GM12878 (cell line): ENCODE results near the gene ETV7. TPM values are rescaled to one million over a fixed set of nuclear protein-coding genes. Genes with fewer than 3 reads are reported as not detected.

ENCODE experiments used
- ATAC-seq: fragments of 200-7000 bp; cut with Tn5 transposase; 3 replicates; pipeline ENCODE4 v1.9.1; 2020; ENCODE audit warnings: mild to moderate bottlenecking, moderate library complexity
- BruUV-seq: library from RNA; stranded (reverse); fragments of 400-500 nt; replicated peaks from 2 replicates; lab custom pipeline; 2021; lab: Mats Ljungman, UMichigan
- CTCF ChIA-PET: fragments of 300-600 bp; sonication (Branson Sonifier 250); formaldehyde crosslinking; extraction: SDS; loops from one replicate; lab custom pipeline; 2021; ENCODE audit warnings: inconsistent platforms; lab: Yijun Ruan, JAX
- POLR2A ChIA-PET: fragments of 350-600 bp; formaldehyde crosslinking; extraction: SDS; loops from one replicate; lab custom pipeline; 2021; ENCODE audit warnings: inconsistent platforms; lab: Charles Lee
- RAD21 ChIA-PET: fragments of 300-600 bp; sonication (Branson Sonifier 250); formaldehyde crosslinking; loops from one replicate; lab custom pipeline; 2023; ENCODE audit warnings: antibody characterized with exemption; ENCODE audit not compliant: unreplicated experiment; lab: Charles Lee
- SMC1A ChIA-PET: fragments of 300-600 bp; sonication (Branson Sonifier 250); formaldehyde crosslinking; loops from one replicate; lab custom pipeline; 2023; ENCODE audit not compliant: unreplicated experiment, uncharacterized antibody; lab: Charles Lee
- DNase-seq: peaks from one replicate; pipeline ENCODE4 v3.0.0-alpha.2; 2011; ENCODE audit warnings: low read depth, low spot score
- FAIRE-seq: peaks from 3 replicates; lab custom pipeline; 2011; peaks lifted over from hg19 to GRCh38; lab: Jason Lieb, UNC
- H2AFZ ChIP-seq: 2 replicates; pipeline ENCODE4 v1.6.0; 2011; ENCODE audit warnings: low read depth, low read length, control low read depth; ENCODE audit not compliant: control insufficient read depth
- H3K27ac ChIP-seq: 2 replicates; pipeline ENCODE4 v1.5.1; 2011; ENCODE audit warnings: control low read depth; ENCODE audit not compliant: control insufficient read depth, insufficient read depth
- H3K27me3 ChIP-seq, 2 experiments: replicated peaks in 1 of 2; 2 replicates each; pipeline versions ENCODE4 v1.6.0 to v1.6.1; 2011; ENCODE audit warnings: low read length in 1 of 2; ENCODE audit not compliant: control insufficient read depth in 2 of 2, insufficient read depth in 2 of 2
- H3K36me3 ChIP-seq, 2 experiments: 2 replicates each; pipeline ENCODE4 v1.5.1; 2011; ENCODE audit warnings: low read length in 1 of 2; ENCODE audit not compliant: control insufficient read depth in 2 of 2, insufficient read depth in 2 of 2
- H3K4me1 ChIP-seq: 2 replicates; pipeline ENCODE4 v1.6.1; 2011; ENCODE audit warnings: mild to moderate bottlenecking, low read length, moderate library complexity, mixed read lengths; ENCODE audit not compliant: control insufficient read depth, insufficient read depth
- H3K4me2 ChIP-seq: 2 replicates; pipeline ENCODE4 v1.6.0; 2011; ENCODE audit warnings: control low read depth; ENCODE audit not compliant: control insufficient read depth, insufficient read depth
- H3K4me3 ChIP-seq: fragments of 200-600 bp; sonication (generic); 2 replicates; pipeline ENCODE4 v1.5.1; 2016
- H3K79me2 ChIP-seq: 2 replicates; pipeline ENCODE4 v1.6.0; 2011; ENCODE audit warnings: low read length; ENCODE audit not compliant: control insufficient read depth, insufficient read depth
- H3K9ac ChIP-seq: 2 replicates; pipeline ENCODE4 v1.8.0; 2011; ENCODE audit warnings: low read length, control low read depth, mixed read lengths; ENCODE audit not compliant: control insufficient read depth, insufficient read depth
- H3K9me3 ChIP-seq: replicated peaks from 3 replicates; pipeline ENCODE4 v1.5.1; 2011; ENCODE audit warnings: mild to moderate bottlenecking, low read length; ENCODE audit not compliant: control insufficient read depth, insufficient read depth
- H4K20me1 ChIP-seq: 2 replicates; pipeline ENCODE4 v1.6.0; 2011; ENCODE audit not compliant: control insufficient read depth, insufficient read depth
- BACH1 ChIP-seq: fragments of 450-650 bp; IDR thresholded peaks from 2 replicates; pipeline ENCODE4 v1.6.1; 2017; ENCODE audit warnings: mild to moderate bottlenecking, borderline replicate concordance
- E2F8 ChIP-seq: fragments of 450-650 bp; IDR thresholded peaks from 2 replicates; pipeline ENCODE4 v1.6.1; 2018; ENCODE audit warnings: mild to moderate bottlenecking, low read depth, moderate library complexity; ENCODE audit not compliant: partially characterized antibody
- FOXM1 ChIP-seq: IDR thresholded peaks from 2 replicates; pipeline ENCODE4 v1.6.1; 2012; ENCODE audit warnings: low read depth, mild to moderate bottlenecking, inconsistent platforms, low read length, moderate library complexity
- HDAC2 ChIP-seq: fragments of 200-600 bp; sonication (generic); IDR thresholded peaks from 2 replicates; pipeline ENCODE4 v1.6.1; 2017
- NRF1 ChIP-seq: conservative IDR thresholded peaks from 2 replicates; pipeline ENCODE4 v1.6.1; 2011; ENCODE audit warnings: mild to moderate bottlenecking, low read depth, low read length, improper control_type of control experiment
- RB1 ChIP-seq: fragments of 450-650 bp; formaldehyde crosslinking; IDR thresholded peaks from 2 replicates; pipeline ENCODE4 v1.6.1; 2017; ENCODE audit warnings: mild to moderate bottlenecking, borderline replicate concordance
- SMARCA5 ChIP-seq: fragments of 450-650 bp; IDR thresholded peaks from 2 replicates; pipeline ENCODE4 v1.6.1; 2017; ENCODE audit warnings: mild to moderate bottlenecking
- TCF12 ChIP-seq: IDR thresholded peaks from 2 replicates; pipeline ENCODE4 v1.6.1; 2011; ENCODE audit warnings: low read depth, mild to moderate bottlenecking, low read length
- WRNIP1 ChIP-seq: IDR thresholded peaks from 2 replicates; pipeline ENCODE4 v1.6.1; 2011; ENCODE audit warnings: low read depth, low read length, improper control_type of control experiment, borderline replicate concordance
- WGBS: methylation state at CpG from one replicate; pipeline ENCODE4 v1.1.6; 2016; ENCODE audit warnings: low lambda C conversion rate; ENCODE audit not compliant: insufficient replicate concordance, insufficient coverage; ENCODE audit errors: missing lambda C conversion rate; 5-methylcytosine and 5-hydroxymethylcytosine counted together
- in situ Hi-C: fragments of 300-500 bp; cut with MboI; formaldehyde crosslinking; loops from 9 replicates; pipeline ENCODE4 v1.14.3; 2018; ENCODE audit warnings: mixed read lengths
- intact Hi-C: fragments of 100-400 bp; cut with micrococcal nuclease; formaldehyde crosslinking; loops from one replicate; pipeline ENCODE4 v1.14.2; 2022; ENCODE audit not compliant: unreplicated experiment
- polyA plus RNA-seq, 11 experiments: library from polyadenylated mRNA; depleted of rRNA in 4 of 11; unstranded in 6 of 11; stranded (reverse) in 5 of 11; fragments of >200 nt; fragmentation: Nextera tagmentation in 4 of 11; fragmentation: Illumina TruSeq in 1 of 11; extraction: Ambion mirVana in 4 of 11; extraction: Trizol in 1 of 11; gene quantifications; 1 replicate in 1 of 11; 2 replicates in 10 of 11; pipeline versions ENCODE4 v1.2.1 to v1.2.3, GENCODE V29; 2011 to 2016; ENCODE audit warnings: inconsistent platforms in 2 of 11, missing spikeins in 2 of 11, low read depth in 1 of 11
- total RNA-seq, 4 experiments: library from RNA; depleted of rRNA in 3 of 4; stranded (reverse); fragments of >200 nt in 3 of 4; fragmentation: Illumina TruSeq in 1 of 4; extraction: Trizol in 1 of 4; gene quantifications; 2 replicates each; pipeline versions ENCODE4 v1.2.1 to v1.2.3, GENCODE V29; 2013 to 2021

Gene ETV7
- total and polyA plus RNA-seq, 10 of the 15 experiments (the other 5 are each of a cell fraction or from before 2014, with no cell fraction given) = 0.04 to 1.8 (median 1.3) TPM

- DNase-seq = no peak
- no peak for ATAC-seq
- WGBS = 31% methylated on average over 2 of the region's 2 CpGs
- no peak overlapping the region for H3K4me3 ChIP-seq
- no peaks in the 10 kb centered on the region for H3K36me3 ChIP-seq
- ChIA-PET POLR2A (no interaction called here), CTCF (interaction anchor here (2.5 to 2.9 kb wide), 2 partner anchors 24 to 82 kb away, joined by 6 to 7 read pairs; no protein-coding TSS in a partner anchor), SMC1A (no interaction called here), RAD21 (no interaction called here)
- BruUV-seq = no TSS peak
- in situ Hi-C loops = no loop called here
- no peaks in the 10 kb centered on the region for H3K9me3 ChIP-seq
- no peak overlapping the region for H3K4me2 ChIP-seq
- no peak for FAIRE-seq
- H4K20me1 ChIP-seq = no peaks in the 10 kb centered on the region
- H3K4me1 ChIP-seq = peaks cover 58% of the 10 kb centered on the region
- peaks cover 2% of the 10 kb centered on the region; the same call in 1 of the 2 replicates for H3K79me2 ChIP-seq
- intact Hi-C loops = no loop called here
- peaks cover 3 to 4% of the 10 kb centered on the region in 2 experiments; a peak in 2 of 4 replicates for H3K27me3 ChIP-seq
- H3K27ac ChIP-seq = no peak overlapping the region; the same call in 1 of the 2 replicates
- H2AFZ ChIP-seq = no peak overlapping the region
- H3K9ac ChIP-seq = no peak overlapping the region
- TF ChIP-seq TCF12 = no peak
- TF ChIP-seq FOXM1 = no peak
- TF ChIP-seq RB1 = no peak
- TF ChIP-seq HDAC2 = no peak
- TF ChIP-seq SMARCA5 = no peak
- no peak for TF ChIP-seq WRNIP1
- no peak for TF ChIP-seq E2F8
- TF ChIP-seq NRF1 = no peak
- TF ChIP-seq BACH1 = no peak
Observed at GRCh38 chr6:36384095-36384494, 3.4 kb downstream of the ETV7 start.
